ENCODE measurements around the gene F13B.
"Not testable (repeated sequence)": the region's sequence is repeated elsewhere in the genome, so short reads cannot be mapped to it uniquely, and the experiment has no call there.

Gene F13B

DNA sequence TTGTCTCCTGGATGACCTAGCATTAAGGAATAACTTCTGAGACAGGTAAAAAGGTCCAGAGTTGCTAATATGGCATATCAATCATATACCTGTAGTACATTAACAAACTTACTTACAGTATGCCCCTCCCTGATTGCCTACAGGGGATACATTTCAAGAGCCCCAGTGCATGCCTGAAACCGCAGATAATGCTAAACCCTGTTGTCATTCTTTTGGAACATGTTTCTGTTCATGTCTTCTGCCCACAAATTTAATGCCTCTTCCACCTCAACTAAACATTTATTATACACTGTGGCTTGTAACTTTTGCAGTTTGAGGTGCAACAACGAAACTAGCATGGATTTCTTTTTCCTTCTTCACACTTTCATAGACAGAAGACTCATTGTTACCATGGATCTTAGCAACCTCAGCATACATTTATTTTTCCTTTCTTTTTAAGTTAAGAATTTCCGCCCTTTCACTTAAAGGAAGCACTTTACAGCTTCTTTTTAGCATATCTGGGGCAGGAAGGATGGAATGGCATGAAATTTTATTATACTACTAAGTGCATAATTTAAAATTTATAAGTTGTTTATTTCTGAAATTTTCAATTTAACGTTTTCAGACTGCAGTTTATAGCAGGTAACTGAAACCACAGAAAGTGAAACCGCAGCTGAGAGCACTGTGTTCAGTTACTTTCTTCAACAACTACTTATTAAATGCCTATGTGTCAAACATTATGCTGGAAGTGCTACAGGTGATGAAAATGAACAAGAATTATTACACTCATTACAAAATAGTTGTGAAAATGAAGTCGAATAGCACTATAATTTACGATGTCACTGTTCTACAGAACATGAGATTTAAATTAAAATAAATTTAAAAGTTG lies 25.3 kb downstream of the F13B start:
- no peak for DNase-seq (ENCODE audit: low spot score)

GRCh38 chr1:197036861-197037260 lies 30.2 kb downstream of the F13B start:
- DNase-seq (ENCODE audit: low spot score) = no peak

DNA sequence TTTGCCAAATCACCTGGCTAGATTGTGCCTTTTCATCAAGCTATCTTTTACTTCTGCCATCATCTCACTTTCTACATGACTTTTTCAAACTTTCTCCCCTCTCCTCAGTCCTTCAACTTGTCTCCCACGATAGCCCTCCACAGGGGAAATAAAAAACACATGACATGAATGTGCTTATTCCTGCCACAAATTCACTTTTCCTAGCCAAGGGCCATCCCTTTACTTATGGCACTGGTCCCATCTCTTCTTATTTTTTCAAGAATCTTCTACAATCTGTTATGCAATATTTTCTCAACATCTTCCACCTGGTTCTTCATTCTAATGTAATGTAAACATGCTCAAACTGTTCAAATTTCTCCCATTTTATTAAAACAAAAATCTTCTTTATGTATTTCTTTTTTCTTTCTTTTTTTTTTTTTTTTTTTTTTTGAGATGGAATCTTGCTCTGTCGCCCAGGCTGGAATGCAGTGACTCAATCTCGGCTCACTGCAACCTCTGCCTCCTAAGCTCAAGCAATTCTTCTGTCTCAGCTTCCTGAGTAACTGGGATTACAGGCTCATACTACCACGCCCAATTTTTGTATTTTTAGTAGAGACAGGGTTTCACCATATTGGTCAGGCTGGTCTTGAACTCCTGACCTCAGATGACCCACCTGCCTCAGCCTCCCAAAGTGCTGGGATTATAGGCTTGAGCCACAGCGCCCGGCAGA lies 32.3 kb downstream of the F13B start:
- not testable (repeated sequence) for DNase-seq (ENCODE audit: low spot score)

DNA sequence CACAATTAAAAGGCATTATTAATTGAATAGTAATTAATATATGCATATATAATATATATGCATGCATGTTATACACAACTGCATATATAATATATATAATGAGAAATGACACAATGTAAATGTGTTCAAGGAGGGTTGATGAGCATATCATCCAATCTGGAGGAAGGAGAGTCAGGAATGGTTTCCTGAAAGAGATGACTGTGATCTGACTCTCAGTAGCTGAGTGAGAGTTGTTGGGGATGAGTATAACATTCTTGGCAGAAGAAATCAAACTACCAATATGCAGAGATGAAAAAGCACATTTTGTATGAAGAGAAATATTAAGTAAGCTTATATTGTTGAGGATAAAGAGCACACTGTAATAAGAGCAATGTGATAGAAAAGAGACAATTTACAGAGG lies 37.3 kb downstream of the F13B start:
- DNase-seq (ENCODE audit: low spot score) = no peak

- no peak for DNase-seq (ENCODE audit: low spot score)
These were observed 39.7 kb downstream of the F13B start for GRCh38 chr1:197027359-197027758.

DNA sequence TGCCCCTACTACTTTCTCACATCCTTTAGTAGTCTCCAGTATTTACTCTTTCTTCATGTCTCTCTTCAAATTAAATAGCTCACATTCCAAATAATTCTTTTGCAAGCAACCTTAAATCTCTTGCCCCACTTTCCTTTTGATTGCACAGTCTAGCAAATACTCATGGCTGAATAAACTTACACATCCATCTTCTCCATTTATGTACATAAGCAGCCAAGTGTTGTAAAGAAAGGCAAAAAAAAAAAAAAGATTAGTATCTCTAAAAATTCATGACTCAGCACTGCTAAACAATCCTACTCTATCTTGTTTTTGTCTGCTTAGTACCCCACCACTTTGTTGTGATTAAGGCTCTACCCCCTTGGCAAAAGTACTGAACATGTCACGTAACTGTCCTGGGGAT lies 42.6 kb downstream of the F13B start:
- DNase-seq (ENCODE audit: low spot score) = no peak

- DNase-seq (ENCODE audit: low spot score) = no peak
These were observed 45.3 kb downstream of the F13B start for GRCh38 chr1:197021716-197022115.

DNA sequence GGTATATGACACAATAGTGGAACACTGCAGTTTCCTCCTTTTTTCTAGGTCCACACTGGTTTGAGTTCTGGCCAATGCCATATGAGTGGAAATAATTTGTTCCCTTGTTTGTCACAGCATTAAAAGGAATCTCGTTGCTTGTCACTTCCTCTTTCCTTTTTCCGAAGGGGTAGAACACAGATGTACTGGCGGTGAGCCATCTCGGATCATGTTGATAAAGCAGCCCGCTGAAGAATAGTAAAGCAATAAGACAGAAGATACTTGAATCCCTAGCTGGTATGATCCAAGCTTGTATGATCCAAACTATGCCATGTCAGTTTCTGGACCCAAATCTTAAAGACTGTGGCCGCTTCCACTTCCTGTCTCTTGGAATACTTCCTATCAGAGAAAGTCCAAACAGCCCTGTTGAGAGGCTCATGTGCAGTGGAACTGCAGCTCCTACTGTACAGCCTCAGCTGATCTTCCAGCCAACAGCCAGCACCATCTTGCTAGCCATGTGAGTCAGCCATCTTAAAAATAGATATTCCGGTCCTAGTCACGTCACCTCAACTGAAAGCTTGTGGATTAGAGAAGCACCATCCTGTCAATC lies 49.4 kb downstream of the F13B start:
- no peak for DNase-seq (ENCODE audit: low spot score)

DNA sequence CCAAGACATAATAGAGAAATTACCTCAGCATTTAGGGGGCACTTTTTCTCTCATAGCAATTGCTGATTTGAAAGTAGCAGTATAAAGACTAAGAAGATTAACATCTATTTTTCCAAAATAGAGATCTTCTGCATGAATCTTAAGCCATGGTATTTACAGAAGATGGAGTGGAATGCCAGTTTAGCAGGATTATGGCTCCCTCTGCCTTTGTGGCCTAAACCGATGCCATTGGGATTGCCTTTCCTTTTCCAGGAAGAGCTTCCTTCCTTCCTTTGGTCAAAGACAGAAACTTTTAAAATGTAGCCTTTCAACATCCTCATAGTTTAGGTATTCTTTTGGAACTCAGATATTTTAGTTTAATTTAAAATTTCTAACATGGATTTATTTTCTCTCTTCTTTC lies 50.3 kb downstream of the F13B start:
- no peak for DNase-seq (ENCODE audit: low spot score)

DNA sequence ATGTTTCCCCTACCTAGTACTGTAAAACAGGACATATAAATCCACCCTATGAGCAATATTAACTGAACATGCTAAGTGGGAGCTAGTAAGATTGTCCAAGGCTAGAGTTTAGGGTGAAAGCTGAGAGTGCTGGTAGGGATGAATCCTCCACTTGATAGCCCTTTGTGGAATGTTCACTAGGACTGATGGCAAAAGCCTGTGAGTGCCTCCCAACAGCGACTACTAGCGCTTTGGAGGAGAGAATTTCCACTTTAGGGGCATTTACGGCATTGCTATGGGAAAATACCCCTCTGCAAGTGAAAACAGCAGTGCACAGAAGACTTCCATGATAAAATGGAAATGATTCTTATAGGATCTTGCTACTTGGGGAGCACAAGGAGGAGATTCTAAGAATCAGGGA lies 53.8 kb downstream of the F13B start:
- no peak for DNase-seq (ENCODE audit: low spot score)

GRCh38 chr1:197011614-197012013 lies 55.4 kb downstream of the F13B start:
- DNase-seq (ENCODE audit: low spot score) = no peak

- no peak for DNase-seq (ENCODE audit: low spot score)
These were observed 58.2 kb downstream of the F13B start for GRCh38 chr1:197008861-197009260.

DNA sequence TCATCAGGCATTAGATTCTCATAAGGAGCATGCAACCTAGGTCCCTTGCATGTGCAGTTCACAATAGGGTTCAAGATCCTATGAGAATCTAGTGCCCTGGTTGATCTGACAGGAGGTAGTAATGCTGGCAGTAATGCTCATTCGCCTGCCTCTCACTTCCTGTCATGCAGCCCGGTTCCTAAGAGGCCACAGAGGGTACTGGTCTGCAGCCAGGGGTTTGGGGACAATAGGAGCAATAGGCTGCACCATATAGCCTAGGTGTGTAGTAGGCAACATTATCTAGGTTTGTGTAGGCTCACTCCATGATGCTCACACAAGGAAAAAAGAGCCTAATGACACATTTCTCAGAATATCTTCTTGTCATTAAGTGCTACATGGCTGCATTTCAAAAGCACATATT lies 63.9 kb downstream of the F13B start:
- no peak for DNase-seq (ENCODE audit: low spot score)

GRCh38 chr1:197001828-197002227 lies 65.2 kb downstream of the F13B start:
- no peak for DNase-seq (ENCODE audit: low spot score)

- DNase-seq (ENCODE audit: low spot score) = no peak
These were observed 69.6 kb downstream of the F13B start for GRCh38 chr1:196997423-196997822.

DNA sequence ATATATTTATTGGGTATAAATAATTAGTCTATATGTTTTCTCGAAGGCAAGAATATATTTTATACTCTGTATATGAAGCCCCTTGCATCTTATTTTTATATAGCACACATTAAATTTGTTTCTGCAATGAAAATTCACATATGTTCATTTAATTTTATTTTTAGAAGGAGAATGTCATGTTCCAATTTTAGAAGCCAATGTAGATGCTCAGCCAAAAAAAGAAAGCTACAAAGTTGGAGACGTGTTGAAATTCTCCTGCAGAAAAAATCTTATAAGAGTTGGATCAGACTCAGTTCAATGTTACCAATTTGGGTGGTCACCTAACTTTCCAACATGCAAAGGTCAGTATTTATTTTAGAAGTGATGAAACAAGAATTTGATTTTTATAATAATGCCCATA lies 73.1 kb downstream of the F13B start:
- DNase-seq (ENCODE audit: low spot score) = no peak

- DNase-seq (ENCODE audit: low spot score) = not testable (repeated sequence)
These were observed 75.0 kb downstream of the F13B start for GRCh38 chr1:196991919-196992651.

Measured in LoVo (cell line).